ENCODE measurements around the gene SLC38A3.
"Not testable (repeated sequence)": the region's sequence is repeated elsewhere in the genome, so short reads cannot be mapped to it uniquely, and the experiment has no call there.

SLC38A3 gene

DNA sequence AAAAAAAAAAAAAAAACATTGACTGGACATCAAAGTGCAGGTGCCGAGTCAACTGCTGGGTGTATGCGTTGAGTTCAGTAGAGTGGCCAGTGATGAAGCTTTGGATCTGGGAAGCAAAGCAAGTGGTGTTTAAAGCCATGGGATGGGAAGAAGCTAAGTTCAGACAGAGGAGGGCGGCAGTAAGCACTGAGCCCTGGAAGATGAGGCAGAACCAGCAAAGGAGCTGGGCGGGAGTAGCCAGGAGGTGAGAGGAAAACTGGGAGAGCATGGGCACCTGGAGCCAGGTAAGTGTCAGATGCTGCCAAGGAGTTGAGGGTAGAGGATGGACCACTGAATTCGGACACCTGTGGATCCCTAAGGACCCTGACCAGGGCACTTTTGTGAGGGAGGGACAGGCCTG, 19.6 kb downstream of the SLC38A3 start:
- no peak overlapping the region for H2AK5ac ChIP-seq (ENCODE audit: low read length)
- no peak overlapping the region for H4K5ac ChIP-seq (ENCODE audit: low read length)
- H3K79me1 ChIP-seq (ENCODE audit: low read length), result peaks cover 2% of the 10 kb centered on the region
- no peak overlapping the region for H3K4me2 ChIP-seq (ENCODE audit: low read length)
- no peak overlapping the region for H2BK5ac ChIP-seq (ENCODE audit: low read length)
- H3K4me1 ChIP-seq (ENCODE audit: control insufficient read depth, low read depth, low read length), result peaks cover 7% of the 10 kb centered on the region
- H3K4me3 ChIP-seq (ENCODE audit: low read length), result no peak overlapping the region
- whole genome bisulfite sequencing (ENCODE audit: extremely low coverage, insufficient coverage, low lambda C conversion rate), result no CpG with 5 or more reads among the region's 5 CpGs
- H3K79me2 ChIP-seq (ENCODE audit: control insufficient read depth, insufficient read depth, low read length), result no peaks in the 10 kb centered on the region
- H3K18ac ChIP-seq (ENCODE audit: low read length), result no peak overlapping the region
- H3K23ac ChIP-seq (ENCODE audit: low read length), result no peak overlapping the region
- H3K4ac ChIP-seq (ENCODE audit: low read depth, low read length), result no peak overlapping the region
- H4K8ac ChIP-seq (ENCODE audit: low read depth, low read length), result no peak overlapping the region
- no peaks in the 10 kb centered on the region for H3K36me3 ChIP-seq (ENCODE audit: control insufficient read depth, insufficient read depth, low read length)
- H3K56ac ChIP-seq (ENCODE audit: low read length), result no peak overlapping the region
- no peak overlapping the region for H3K27ac ChIP-seq (ENCODE audit: low read depth, low read length)
- H3K9ac ChIP-seq (ENCODE audit: low read length), result no peak overlapping the region
- H3K27me3 ChIP-seq (ENCODE audit: insufficient read depth, low read length, poor library complexity), result no peaks in the 10 kb centered on the region
- no peak overlapping the region for H2BK15ac ChIP-seq (replicated peaks; ENCODE audit: low read depth)
- no peak overlapping the region for H2BK120ac ChIP-seq (ENCODE audit: low read depth, low read length)
- DNase-seq, result no peak

DNA sequence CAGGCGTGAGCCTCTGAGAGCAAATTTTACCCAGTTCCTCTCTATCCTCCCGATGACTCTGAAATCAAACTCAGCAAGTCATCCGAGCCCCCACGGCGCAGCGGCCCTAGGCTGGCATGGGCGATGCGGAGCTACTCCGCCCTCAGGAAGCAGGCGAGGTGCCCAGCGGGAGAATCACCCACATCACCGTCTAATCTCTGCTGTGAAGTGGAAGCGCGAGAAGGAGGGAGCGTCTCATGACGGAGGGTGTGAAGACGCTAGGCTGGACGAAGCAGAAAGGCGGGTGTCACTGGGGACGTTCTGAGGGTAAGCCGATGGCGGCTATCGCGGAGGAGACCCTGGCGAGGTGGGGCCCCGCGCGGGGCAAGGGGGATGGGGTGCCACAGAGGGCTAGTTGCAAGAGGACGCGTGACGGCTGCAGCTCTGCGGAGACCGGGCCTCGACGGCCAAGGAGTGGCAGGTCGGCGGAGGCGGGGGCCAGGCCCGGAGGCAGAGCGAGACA, 21.9 kb downstream of the SLC38A3 start:
- H2BK120ac ChIP-seq (ENCODE audit: low read depth, low read length), result no peak overlapping the region
- H2BK5ac ChIP-seq (ENCODE audit: low read length), result no peak overlapping the region
- H3K23ac ChIP-seq (ENCODE audit: low read length), result no peak overlapping the region
- no peak overlapping the region for H4K8ac ChIP-seq (ENCODE audit: low read depth, low read length)
- H3K36me3 ChIP-seq (ENCODE audit: control insufficient read depth, insufficient read depth, low read length), result no peaks in the 10 kb centered on the region
- H3K27ac ChIP-seq (ENCODE audit: low read depth, low read length), result no peak overlapping the region
- peaks cover 7% of the 10 kb centered on the region for H3K4me1 ChIP-seq (ENCODE audit: control insufficient read depth, low read depth, low read length)
- no peaks in the 10 kb centered on the region for H3K27me3 ChIP-seq (ENCODE audit: insufficient read depth, low read length, poor library complexity)
- DNase-seq, result peak; percentile 60
- peak overlapping the region; percentile 80 for H3K56ac ChIP-seq (ENCODE audit: low read length)
- no CpG with 5 or more reads among the region's 40 CpGs for WGBS (ENCODE audit: extremely low coverage, insufficient coverage, low lambda C conversion rate)
- H3K18ac ChIP-seq (ENCODE audit: low read length), result peak overlapping the region; percentile 3
- H3K79me1 ChIP-seq (ENCODE audit: low read length), result peaks cover 2% of the 10 kb centered on the region
- no peak overlapping the region for H2BK15ac ChIP-seq (replicated peaks; ENCODE audit: low read depth)
- H3K4ac ChIP-seq (ENCODE audit: low read depth, low read length), result no peak overlapping the region
- no peaks in the 10 kb centered on the region for H3K79me2 ChIP-seq (ENCODE audit: control insufficient read depth, insufficient read depth, low read length)
- H4K5ac ChIP-seq (ENCODE audit: low read length), result no peak overlapping the region
- H3K4me2 ChIP-seq (ENCODE audit: low read length), result peak overlapping the region; percentile 36
- no peak overlapping the region for H2AK5ac ChIP-seq (ENCODE audit: low read length)
- peak overlapping the region; percentile 53 for H3K9ac ChIP-seq (ENCODE audit: low read length)
- peak overlapping the region; percentile 0 for H3K4me3 ChIP-seq (ENCODE audit: low read length)

DNA sequence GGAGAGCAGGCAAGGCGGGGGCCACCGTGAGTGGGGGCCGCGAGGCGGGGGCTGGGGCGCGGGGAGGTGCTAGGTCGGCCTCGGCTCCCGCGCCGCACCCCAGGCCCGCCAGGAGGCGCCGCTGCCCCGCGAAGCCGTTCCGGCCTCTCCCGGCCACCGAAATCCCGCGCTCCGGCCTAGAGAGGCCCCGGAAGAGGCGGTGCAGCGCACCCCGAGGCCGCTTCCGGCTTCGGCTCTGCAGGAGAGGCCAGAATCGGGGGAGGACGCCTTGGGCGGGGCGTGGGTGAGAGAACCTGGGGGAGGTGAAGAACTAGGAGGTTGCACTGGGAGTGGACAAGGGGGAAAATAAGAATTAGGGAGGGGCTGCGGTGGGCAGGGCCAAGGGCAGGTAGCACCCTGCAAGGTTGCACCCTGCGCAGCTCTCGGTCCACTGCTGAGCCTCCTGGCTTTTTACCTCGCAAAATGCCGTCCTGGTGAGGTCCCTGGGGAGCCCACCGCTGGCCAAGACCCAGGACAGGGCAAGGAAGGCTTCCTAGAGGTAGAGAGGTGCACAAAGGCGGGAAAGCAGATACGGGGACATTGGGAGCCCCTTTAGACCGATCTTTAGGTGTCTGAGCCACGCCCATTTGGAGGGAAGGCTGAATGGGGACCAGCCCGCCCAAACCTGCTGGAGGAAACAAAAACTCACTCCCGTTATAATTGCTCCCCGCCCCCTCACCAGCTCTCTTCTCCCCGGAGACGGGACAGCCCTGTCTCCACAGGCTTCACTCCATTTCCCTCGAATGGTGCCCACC, 22.5 kb downstream of the SLC38A3 start:
- peaks cover 2% of the 10 kb centered on the region for H3K79me1 ChIP-seq (ENCODE audit: low read length)
- peak overlapping the region; percentile 72 for H3K4me3 ChIP-seq (ENCODE audit: low read length)
- H3K18ac ChIP-seq (ENCODE audit: low read length), result peak overlapping the region; percentile 60
- peak overlapping the region; percentile 97 for H3K56ac ChIP-seq (ENCODE audit: low read length)
- peaks cover 7% of the 10 kb centered on the region for H3K4me1 ChIP-seq (ENCODE audit: control insufficient read depth, low read depth, low read length)
- no peak overlapping the region for H3K23ac ChIP-seq (ENCODE audit: low read length)
- peak overlapping the region; percentile 87 for H3K27ac ChIP-seq (ENCODE audit: low read depth, low read length)
- no peak overlapping the region for H2AK5ac ChIP-seq (ENCODE audit: low read length)
- no peak overlapping the region for H2BK120ac ChIP-seq (ENCODE audit: low read depth, low read length)
- H3K36me3 ChIP-seq (ENCODE audit: control insufficient read depth, insufficient read depth, low read length), result no peaks in the 10 kb centered on the region
- peak overlapping the region; percentile 98 for H3K4me2 ChIP-seq (ENCODE audit: low read length)
- no peak overlapping the region for H4K5ac ChIP-seq (ENCODE audit: low read length)
- H2BK15ac ChIP-seq (replicated peaks; ENCODE audit: low read depth), result no peak overlapping the region
- peak overlapping the region; percentile 92 for H3K9ac ChIP-seq (ENCODE audit: low read length)
- no peak overlapping the region for H4K8ac ChIP-seq (ENCODE audit: low read depth, low read length)
- no peaks in the 10 kb centered on the region for H3K79me2 ChIP-seq (ENCODE audit: control insufficient read depth, insufficient read depth, low read length)
- H3K4ac ChIP-seq (ENCODE audit: low read depth, low read length), result peak overlapping the region; percentile 57
- peak overlapping the region; percentile 97 for H2BK5ac ChIP-seq (ENCODE audit: low read length)
- DNase-seq, result peak; percentile 97
- no peaks in the 10 kb centered on the region for H3K27me3 ChIP-seq (ENCODE audit: insufficient read depth, low read length, poor library complexity)
- no CpG with 5 or more reads among the region's 51 CpGs for WGBS (ENCODE audit: extremely low coverage, insufficient coverage, low lambda C conversion rate)

DNA sequence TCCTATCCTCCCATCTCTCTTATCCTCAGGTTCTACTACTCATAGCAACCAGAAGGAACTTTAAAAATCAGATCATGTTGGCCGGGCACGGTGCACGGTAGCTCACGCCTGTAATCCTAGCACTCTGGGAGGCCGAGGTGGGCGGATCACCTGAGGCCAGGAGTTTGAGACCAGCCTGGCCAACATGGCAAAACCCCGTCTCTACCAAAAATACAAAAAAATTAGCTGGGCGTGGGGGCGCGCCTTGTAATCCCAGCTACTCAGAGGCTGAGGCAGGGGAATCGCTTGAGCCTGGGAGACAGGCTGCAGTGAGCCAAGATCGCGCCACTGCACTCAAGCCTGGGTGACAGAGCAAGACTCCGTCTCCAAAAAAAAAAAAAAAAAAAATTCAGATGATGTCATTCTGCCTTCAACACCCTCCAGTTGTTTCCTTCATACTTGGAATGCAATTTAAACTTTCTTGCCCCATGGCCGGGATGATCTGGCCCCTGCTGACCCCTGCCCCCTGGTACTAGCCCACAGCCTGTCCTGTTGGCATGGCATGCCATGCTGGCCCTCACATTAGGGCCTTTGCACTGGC, 23.2 kb downstream of the SLC38A3 start:
- peak overlapping the region; percentile 87 for H3K27ac ChIP-seq (ENCODE audit: low read depth, low read length)
- no CpG with 5 or more reads among the region's 15 CpGs for WGBS (ENCODE audit: extremely low coverage, insufficient coverage, low lambda C conversion rate)

DNA sequence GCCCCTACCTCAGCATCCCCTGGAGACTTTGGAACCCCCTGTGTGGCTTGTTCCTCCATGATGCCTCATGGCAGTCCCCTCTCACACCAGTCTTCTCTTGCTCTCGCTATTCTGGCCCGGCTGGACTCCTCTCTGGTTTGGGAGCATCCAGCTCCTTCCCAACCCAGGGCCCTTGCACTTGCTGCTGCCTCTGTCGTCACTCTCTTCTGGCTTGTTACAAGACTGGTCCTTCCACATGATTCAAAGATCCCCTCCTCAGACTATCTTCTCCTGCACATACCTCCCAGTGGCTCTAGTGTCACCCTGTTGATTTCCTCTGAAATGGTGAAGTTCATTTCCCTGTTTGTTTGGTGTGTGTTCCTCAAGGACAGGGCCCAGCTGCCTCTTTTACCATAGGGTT, 24.4 kb downstream of the SLC38A3 start:
- H3K4me3 ChIP-seq (ENCODE audit: low read length), result no peak overlapping the region
- no peak overlapping the region for H3K4me2 ChIP-seq (ENCODE audit: low read length)
- no peak overlapping the region for H3K18ac ChIP-seq (ENCODE audit: low read length)
- H3K27ac ChIP-seq (ENCODE audit: low read depth, low read length), result no peak overlapping the region
- no peak overlapping the region for H3K4ac ChIP-seq (ENCODE audit: low read depth, low read length)
- no peaks in the 10 kb centered on the region for H3K27me3 ChIP-seq (ENCODE audit: insufficient read depth, low read length, poor library complexity)
- no peak overlapping the region for H3K9ac ChIP-seq (ENCODE audit: low read length)
- H3K56ac ChIP-seq (ENCODE audit: low read length), result peak overlapping the region; percentile 17
- no peak for DNase-seq
- H2AK5ac ChIP-seq (ENCODE audit: low read length), result peak overlapping the region; percentile 60
- no peak overlapping the region for H4K8ac ChIP-seq (ENCODE audit: low read depth, low read length)
- H4K5ac ChIP-seq (ENCODE audit: low read length), result no peak overlapping the region
- H2BK120ac ChIP-seq (ENCODE audit: low read depth, low read length), result no peak overlapping the region
- no CpG with 5 or more reads among the region's 3 CpGs for WGBS (ENCODE audit: extremely low coverage, insufficient coverage, low lambda C conversion rate)
- H2BK15ac ChIP-seq (replicated peaks; ENCODE audit: low read depth), result no peak overlapping the region
- H3K23ac ChIP-seq (ENCODE audit: low read length), result no peak overlapping the region
- peaks cover 2% of the 10 kb centered on the region for H3K79me1 ChIP-seq (ENCODE audit: low read length)
- no peaks in the 10 kb centered on the region for H3K36me3 ChIP-seq (ENCODE audit: control insufficient read depth, insufficient read depth, low read length)
- H3K79me2 ChIP-seq (ENCODE audit: control insufficient read depth, insufficient read depth, low read length), result no peaks in the 10 kb centered on the region
- H3K4me1 ChIP-seq (ENCODE audit: control insufficient read depth, low read depth, low read length), result peaks cover 7% of the 10 kb centered on the region
- no peak overlapping the region for H2BK5ac ChIP-seq (ENCODE audit: low read length)

More for the DNA sequence above, 23.2 kb downstream of the SLC38A3 start:
- H2BK15ac ChIP-seq (replicated peaks; ENCODE audit: low read depth); H3K27me3 ChIP-seq (ENCODE audit: insufficient read depth, low read length, poor library complexity); H3K4me1 ChIP-seq (ENCODE audit: control insufficient read depth, low read depth, low read length); H3K23ac ChIP-seq (ENCODE audit: low read length); H3K4me3 ChIP-seq (ENCODE audit: low read length); H2BK5ac ChIP-seq (ENCODE audit: low read length); H4K8ac ChIP-seq (ENCODE audit: low read depth, low read length); H3K18ac ChIP-seq (ENCODE audit: low read length); H2BK120ac ChIP-seq (ENCODE audit: low read depth, low read length); H4K5ac ChIP-seq (ENCODE audit: low read length); H3K79me1 ChIP-seq (ENCODE audit: low read length); H3K79me2 ChIP-seq (ENCODE audit: control insufficient read depth, insufficient read depth, low read length); H3K36me3 ChIP-seq (ENCODE audit: control insufficient read depth, insufficient read depth, low read length); H3K4ac ChIP-seq (ENCODE audit: low read depth, low read length); DNase-seq: not testable (repeated sequence)
- Histone ChIP-seq H3K9ac (ENCODE audit: low read length) (peak overlapping the region; percentile 92), H2AK5ac (ENCODE audit: low read length) (peak overlapping the region; percentile 92), H3K56ac (ENCODE audit: low read length) (peak overlapping the region; percentile 97), H3K4me2 (ENCODE audit: low read length) (peak overlapping the region; percentile 98)
